Measurements from ENCODE around the gene USP13.

Gene USP13

DNA sequence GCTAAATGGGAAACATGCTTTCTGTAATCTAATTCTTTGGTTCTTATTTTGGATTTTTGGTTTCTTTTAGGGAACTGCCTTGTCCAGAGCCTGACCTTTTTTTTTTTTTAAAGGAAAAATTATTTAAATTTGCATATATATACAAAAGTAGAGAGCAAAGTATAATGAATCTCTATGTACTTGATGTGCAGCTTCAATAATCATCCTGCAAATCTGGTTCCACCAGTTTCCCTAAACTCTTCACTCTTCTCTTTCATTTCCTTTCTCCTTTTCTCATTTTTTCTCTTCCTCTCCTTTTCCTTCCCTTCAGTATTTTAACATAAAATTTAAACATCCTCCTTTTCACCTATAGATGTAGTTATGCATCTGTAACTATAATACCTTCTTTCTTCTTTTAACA is 82.5 kb downstream of the USP13 start:
- TF ChIP-seq, protein P1, sequence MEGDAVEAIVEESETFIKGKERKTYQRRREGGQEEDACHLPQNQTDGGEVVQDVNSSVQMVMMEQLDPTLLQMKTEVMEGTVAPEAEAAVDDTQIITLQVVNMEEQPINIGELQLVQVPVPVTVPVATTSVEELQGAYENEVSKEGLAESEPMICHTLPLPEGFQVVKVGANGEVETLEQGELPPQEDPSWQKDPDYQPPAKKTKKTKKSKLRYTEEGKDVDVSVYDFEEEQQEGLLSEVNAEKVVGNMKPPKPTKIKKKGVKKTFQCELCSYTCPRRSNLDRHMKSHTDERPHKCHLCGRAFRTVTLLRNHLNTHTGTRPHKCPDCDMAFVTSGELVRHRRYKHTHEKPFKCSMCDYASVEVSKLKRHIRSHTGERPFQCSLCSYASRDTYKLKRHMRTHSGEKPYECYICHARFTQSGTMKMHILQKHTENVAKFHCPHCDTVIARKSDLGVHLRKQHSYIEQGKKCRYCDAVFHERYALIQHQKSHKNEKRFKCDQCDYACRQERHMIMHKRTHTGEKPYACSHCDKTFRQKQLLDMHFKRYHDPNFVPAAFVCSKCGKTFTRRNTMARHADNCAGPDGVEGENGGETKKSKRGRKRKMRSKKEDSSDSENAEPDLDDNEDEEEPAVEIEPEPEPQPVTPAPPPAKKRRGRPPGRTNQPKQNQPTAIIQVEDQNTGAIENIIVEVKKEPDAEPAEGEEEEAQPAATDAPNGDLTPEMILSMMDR (conservative IDR thresholded peaks at IDR 0.05; ENCODE audit: low read length) = no peak
- no peak for TF ChIP-seq EZH2phosphoT487 (IDR thresholded peaks at IDR 0.05; ENCODE audit: borderline replicate concordance)
- Histone ChIP-seq H3K79me2 (ENCODE audit: insufficient read depth, low read length) (no peaks in the 10 kb centered on the region), H3K9ac (ENCODE audit: low read depth, low read length, poor library complexity, severe bottlenecking) (no peak overlapping the region), H3K36me3 (ENCODE audit: insufficient read depth, low read length) (peaks cover 73% of the 10 kb centered on the region; the same call in 1 of the 2 replicates), H3K9me2 (replicated peaks; ENCODE audit: low read depth, low read length) (no peaks in the 10 kb centered on the region), H3K4me3 (ENCODE audit: low read length, poor library complexity, severe bottlenecking) (no peak overlapping the region), H3K4me2 (ENCODE audit: low read depth, low read length, poor library complexity, severe bottlenecking) (no peak overlapping the region), H3K27me3 (ENCODE audit: insufficient read depth, low read length, poor library complexity, severe bottlenecking) (no peaks in the 10 kb centered on the region), H2AFZ (ENCODE audit: low read length) (no peak overlapping the region), H3F3A (ENCODE audit: low read depth) (no peaks in the 10 kb centered on the region), H4K20me1 (ENCODE audit: insufficient read depth, low read length, poor library complexity, severe bottlenecking) (no peaks in the 10 kb centered on the region), H3K9me3 (ENCODE audit: insufficient read depth, low read depth, low read length) (no peaks in the 10 kb centered on the region), H3K4me1 (ENCODE audit: insufficient read depth, low read length, poor library complexity, severe bottlenecking) (no peaks in the 10 kb centered on the region)

DNA sequence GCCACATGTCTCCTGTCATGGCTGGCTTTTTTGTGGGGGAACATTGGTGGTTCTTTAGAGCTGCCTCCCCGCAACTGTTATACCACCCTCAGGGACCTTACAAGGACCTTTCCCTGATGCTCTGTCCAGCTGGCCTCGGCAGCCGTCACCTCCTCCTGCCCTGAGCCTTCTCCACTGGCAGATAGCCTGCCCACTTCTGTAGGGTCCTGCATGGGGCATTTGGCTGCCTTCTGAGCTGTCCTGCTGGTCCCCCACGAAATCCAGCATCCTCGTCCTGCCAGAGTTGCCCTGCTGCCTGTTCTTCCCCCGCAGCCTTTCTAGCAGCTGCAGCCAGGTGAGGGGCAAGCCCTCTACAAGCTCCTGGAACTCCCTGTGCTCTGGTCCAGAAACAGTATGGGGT is 86.2 kb downstream of the USP13 start:
- H3K4me2 ChIP-seq (ENCODE audit: low read depth, low read length, poor library complexity, severe bottlenecking) = no peak overlapping the region
- H3K9me3 ChIP-seq (ENCODE audit: insufficient read depth, low read depth, low read length) = no peaks in the 10 kb centered on the region

DNA sequence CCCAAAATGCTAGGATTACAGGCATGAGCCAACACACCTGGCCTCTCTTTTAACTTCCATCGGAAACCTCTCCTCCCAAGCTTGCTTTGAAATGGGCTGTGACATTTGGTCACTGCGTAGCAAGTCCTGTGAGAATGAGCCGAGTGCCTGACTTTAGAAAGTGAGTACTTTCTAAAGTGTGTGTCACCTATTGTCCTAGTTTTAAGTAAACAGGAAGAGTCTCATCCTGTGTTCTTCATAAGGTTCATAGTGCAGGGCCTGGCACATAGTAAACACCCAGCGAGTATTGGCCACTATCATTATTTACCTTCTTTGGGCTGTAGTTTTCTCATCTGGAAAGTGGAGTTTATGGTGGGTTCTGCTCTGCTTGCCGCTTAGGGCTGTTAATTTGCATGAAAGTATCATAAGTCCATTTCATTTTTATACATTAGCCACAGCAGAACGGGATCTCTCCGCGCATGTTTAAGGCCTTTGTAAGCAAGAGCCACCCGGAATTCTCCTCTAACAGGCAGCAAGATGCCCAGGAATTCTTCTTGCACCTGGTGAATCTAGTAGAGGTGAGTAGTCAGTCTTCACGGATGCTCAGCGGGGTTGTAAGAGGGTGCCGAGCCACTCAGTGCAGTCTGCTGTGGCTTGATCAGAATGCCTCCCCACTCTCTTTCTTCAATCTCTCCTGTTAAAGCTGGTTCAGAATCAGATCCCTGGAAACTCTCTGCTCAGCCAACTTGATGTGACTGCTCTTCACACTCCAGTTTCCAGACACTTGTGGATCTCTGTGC is 87.2 kb downstream of the USP13 start:
- H3K9me2 ChIP-seq (replicated peaks; ENCODE audit: low read depth, low read length) = no peaks in the 10 kb centered on the region
- no peak overlapping the region for H3K4me3 ChIP-seq (ENCODE audit: low read length, poor library complexity, severe bottlenecking)
- no peaks in the 10 kb centered on the region for H4K20me1 ChIP-seq (ENCODE audit: insufficient read depth, low read length, poor library complexity, severe bottlenecking)
- no peaks in the 10 kb centered on the region for H3F3A ChIP-seq (ENCODE audit: low read depth)
- no peak overlapping the region for H3K9ac ChIP-seq (ENCODE audit: low read depth, low read length, poor library complexity, severe bottlenecking)
- peaks cover 8% of the 10 kb centered on the region for H3K4me1 ChIP-seq (ENCODE audit: insufficient read depth, low read length, poor library complexity, severe bottlenecking)
- H3K4me2 ChIP-seq (ENCODE audit: low read depth, low read length, poor library complexity, severe bottlenecking) = no peak overlapping the region
- H3K79me2 ChIP-seq (ENCODE audit: insufficient read depth, low read length) = no peaks in the 10 kb centered on the region
- no peaks in the 10 kb centered on the region for H3K9me3 ChIP-seq (ENCODE audit: insufficient read depth, low read depth, low read length)
- H2AFZ ChIP-seq (ENCODE audit: low read length) = no peak overlapping the region
- TF ChIP-seq, protein P1 (conservative IDR thresholded peaks at IDR 0.05; ENCODE audit: low read length) = no peak
- no peak for TF ChIP-seq EZH2phosphoT487 (IDR thresholded peaks at IDR 0.05; ENCODE audit: borderline replicate concordance)
- H3K27me3 ChIP-seq (ENCODE audit: insufficient read depth, low read length, poor library complexity, severe bottlenecking) = no peaks in the 10 kb centered on the region
- peaks cover 63% of the 10 kb centered on the region; the same call in 1 of the 2 replicates for H3K36me3 ChIP-seq (ENCODE audit: insufficient read depth, low read length)

More for the DNA sequence above, 86.2 kb downstream of the USP13 start:
- Histone ChIP-seq H2AFZ (ENCODE audit: low read length) (no peak overlapping the region), H3K36me3 (ENCODE audit: insufficient read depth, low read length) (peaks cover 57% of the 10 kb centered on the region; the same call in 1 of the 2 replicates), H4K20me1 (ENCODE audit: insufficient read depth, low read length, poor library complexity, severe bottlenecking) (no peaks in the 10 kb centered on the region), H3K9ac (ENCODE audit: low read depth, low read length, poor library complexity, severe bottlenecking) (no peak overlapping the region), H3K4me1 (ENCODE audit: insufficient read depth, low read length, poor library complexity, severe bottlenecking) (peaks cover 5% of the 10 kb centered on the region), H3K4me3 (ENCODE audit: low read length, poor library complexity, severe bottlenecking) (no peak overlapping the region), H3K79me2 (ENCODE audit: insufficient read depth, low read length) (no peaks in the 10 kb centered on the region), H3K27me3 (ENCODE audit: insufficient read depth, low read length, poor library complexity, severe bottlenecking) (no peaks in the 10 kb centered on the region), H3K9me2 (replicated peaks; ENCODE audit: low read depth, low read length) (no peaks in the 10 kb centered on the region), H3F3A (ENCODE audit: low read depth) (no peaks in the 10 kb centered on the region)
- no peak for TF ChIP-seq EZH2phosphoT487 (IDR thresholded peaks at IDR 0.05; ENCODE audit: borderline replicate concordance)
- TF ChIP-seq, protein P1 (conservative IDR thresholded peaks at IDR 0.05; ENCODE audit: low read length) = no peak
